GM18526 (cell line): ENCODE data around the gene MZT2A.
"Not testable (repeated sequence)": the region's sequence is repeated elsewhere in the genome, so short reads cannot be mapped to it uniquely, and the experiment has no call there.

Experiments used
- POLR2A ChIP-seq: IDR thresholded peaks from 3 replicates; pipeline ENCODE4 v1.6.1; 2011; ENCODE audit not compliant: insufficient read length; ENCODE audit errors: extremely low read depth

The MZT2A gene

GRCh38 chr2:131492015-131492417 is at the start of gene MZT2A:
Gene MZT2A (minus strand): TSS chr2:131492397. CDS start chr2:131492376, 21 bp downstream.
- TF ChIP-seq POLR2A: not testable (repeated sequence)

- TF ChIP-seq POLR2A: no peak
These were observed 43.3 kb upstream of the MZT2A start for GRCh38 chr2:131535526-131535925.

GRCh38 chr2:131527131-131528001 is 35.2 kb upstream of the MZT2A start, which contains the start of gene CCDC74A:
Gene CCDC74A (plus strand): TSS chr2:131527888. CDS start chr2:131527971, 83 bp downstream.
- TF ChIP-seq POLR2A: not testable (repeated sequence)

GRCh38 chr2:131521961-131522781 is 30.0 kb upstream of the MZT2A start:
- TF ChIP-seq POLR2A: no peak

GRCh38 chr2:131520526-131520925 is 28.3 kb upstream of the MZT2A start:
- no peak for TF ChIP-seq POLR2A

- TF ChIP-seq POLR2A: no peak
These were observed 27.3 kb upstream of the MZT2A start for GRCh38 chr2:131519466-131519865.

GRCh38 chr2:131517106-131517831 is 25.1 kb upstream of the MZT2A start:
- TF ChIP-seq POLR2A: no peak

- TF ChIP-seq POLR2A: no peak
These were observed 23.8 kb upstream of the MZT2A start for GRCh38 chr2:131516011-131516410.

GRCh38 chr2:131509615-131510014 is 17.4 kb upstream of the MZT2A start:
- no peak for TF ChIP-seq POLR2A

- TF ChIP-seq POLR2A: no peak
These were observed 1.2 kb upstream of the MZT2A start for GRCh38 chr2:131493199-131493968.

GRCh38 chr2:131492418-131493198 is 411 bp upstream of the MZT2A start:
- TF ChIP-seq POLR2A: peak; percentile 59

- TF ChIP-seq POLR2A: no peak
These were observed 3.6 kb downstream of the MZT2A start for GRCh38 chr2:131488306-131489205.

- TF ChIP-seq POLR2A: no peak
These were observed 16.4 kb downstream of the MZT2A start, which contains the start of gene TUBA3D for GRCh38 chr2:131475831-131476230. Gene TUBA3D (plus strand): TSS chr2:131476119. CDS start chr2:131476200, 81 bp downstream.
